H1 (cell line): ENCODE measurements around the gene ZC3H12C. TPM values are rescaled to one million over a fixed set of nuclear protein-coding genes. Genes with fewer than 3 reads are reported as not detected.

Source experiments
- ATF3 ChIP-seq: IDR thresholded peaks from 2 replicates; pipeline ENCODE4 v1.6.1; 2011; ENCODE audit warnings: low read depth, mild to moderate bottlenecking, low read length; ENCODE audit not compliant: insufficient read depth
- CHD1 ChIP-seq: IDR thresholded peaks from 2 replicates; pipeline ENCODE4 v1.6.1; 2012; ENCODE audit warnings: low read depth, low read length, improper control_type of control experiment
- CHD7 ChIP-seq: fragments of 300-600 bp; sonication (generic); IDR thresholded peaks from 2 replicates; pipeline ENCODE4 v1.7.1; 2012; ENCODE audit warnings: low read length, moderate library complexity, mild to moderate bottlenecking, inconsistent platforms; ENCODE audit not compliant: insufficient replicate concordance
- CTCF ChIP-seq, 3 experiments: IDR thresholded peaks; 1 replicate in 2 of 3; 2 replicates in 1 of 3; pipeline versions ENCODE4 v1.5.1 to v1.6.1; 2011; ENCODE audit warnings: low read length in 3 of 3, mild to moderate bottlenecking in 3 of 3, inconsistent platforms in 2 of 3, low read depth in 1 of 3, moderate library complexity in 1 of 3; ENCODE audit not compliant: insufficient read depth in 1 of 3; ENCODE audit errors: control extremely low read depth in 1 of 3
- TAF1 ChIP-seq: IDR thresholded peaks from 2 replicates; pipeline ENCODE4 v1.6.1; 2011; ENCODE audit warnings: mild to moderate bottlenecking, low read depth, low read length
- polyA plus RNA-seq, 7 experiments: library from polyadenylated mRNA; depleted of rRNA in 3 of 7; stranded (reverse) in 5 of 7; unstranded in 2 of 7; fragments of >200 nt in 5 of 7; fragments of 200-250 nt in 2 of 7; gene quantifications; 1 replicate in 5 of 7; 2 replicates in 1 of 7; 4 replicates in 1 of 7; pipeline versions ENCODE4 v1.2.1 to v1.2.3, GENCODE V29; 2011 to 2013; ENCODE audit warnings: missing spikeins in 2 of 7, mixed read lengths in 2 of 7
- total RNA-seq: library from RNA; stranded (reverse); fragmentation: NEBNext Ultra II Directional; extraction: Animal tissue kit (Norgen Biotek cat#: 25700); gene quantifications from 2 replicates; pipeline ENCODE4 v1.2.1, GENCODE V29; 2021

ZC3H12C gene
- total and polyA plus RNA-seq, 2 of the 8 experiments (the other 6 are each of a cell fraction or from before 2014, with no cell fraction given): 2.0 to 2.7 TPM

GRCh38 chr11:110094298-110095285 is 1.4 kb downstream of the ZC3H12C start (continued):
- TF ChIP-seq CTCF (IDR thresholded peaks at IDR 0.05; ENCODE audit: control extremely low read depth in 1 of 3, insufficient read depth in 1 of 3, low read depth in 1 of 3, low read length in 3 of 3): no peak
- no peak for TF ChIP-seq ATF3
- no peak for TF ChIP-seq CHD1
- no peak for TF ChIP-seq CHD7
- no peak for TF ChIP-seq TAF1
